Endothelial cell of umbilical vein (primary cell): ENCODE results near the gene RPGRIP1L. TPM values are rescaled to one million over a fixed set of nuclear protein-coding genes. Genes with fewer than 3 reads are reported as not detected.

Experiments
- BruUV-seq: library from RNA; stranded (reverse); fragments of 400-500 nt; replicated peaks from 2 replicates; lab custom pipeline; 2021; lab: Mats Ljungman, UMichigan
- CTCF ChIA-PET: fragments of 300-600, 350-600 bp; sonication (Branson Sonifier 250); formaldehyde crosslinking; loops from one replicate; lab custom pipeline; 2021; ENCODE audit warnings: antibody characterized with exemption, inconsistent platforms; lab: Charles Lee
- POLR2A ChIA-PET: fragments of 300-600, 350-600 bp; sonication (Branson Sonifier 250); formaldehyde crosslinking; loops from one replicate; lab custom pipeline; 2021; ENCODE audit warnings: antibody characterized with exemption, inconsistent platforms; lab: Charles Lee
- DNase-seq: peaks from one replicate; pipeline ENCODE4 v3.0.0-alpha.2; 2011; ENCODE audit warnings: low read depth, low spot score
- FAIRE-seq: peaks from 2 replicates; lab custom pipeline; 2011; peaks lifted over from hg19 to GRCh38; lab: Jason Lieb, UNC
- H2AFZ ChIP-seq: 2 replicates; pipeline ENCODE4 v1.6.0; 2012; ENCODE audit warnings: low read depth, low read length, control low read depth, inconsistent platforms
- H3K27ac ChIP-seq: 2 replicates; pipeline ENCODE4 v1.5.1; 2011; ENCODE audit warnings: low read depth, mild to moderate bottlenecking, control low read depth, low read length, moderate library complexity; ENCODE audit not compliant: insufficient read depth
- H3K27me3 ChIP-seq, 2 experiments: 2 replicates each; pipeline versions ENCODE4 v1.6.0 to v1.6.1; 2011; ENCODE audit warnings: low read length in 2 of 2, mixed read lengths in 1 of 2; ENCODE audit not compliant: control insufficient read depth in 2 of 2, insufficient read depth in 2 of 2
- H3K36me3 ChIP-seq, 2 experiments: 2 replicates in 1 of 2; 3 replicates in 1 of 2; pipeline ENCODE4 v1.5.1; 2011; ENCODE audit warnings: low read length in 2 of 2, mild to moderate bottlenecking in 1 of 2, moderate library complexity in 1 of 2; ENCODE audit not compliant: control insufficient read depth in 2 of 2, insufficient read depth in 2 of 2; ENCODE audit errors: extremely low read depth in 1 of 2
- H3K4me1 ChIP-seq: 3 replicates; pipeline ENCODE4 v1.5.1; 2011; ENCODE audit warnings: mild to moderate bottlenecking, low read length; ENCODE audit not compliant: control insufficient read depth, insufficient read depth; ENCODE audit errors: extremely low read depth
- H3K4me2 ChIP-seq: 2 replicates; pipeline ENCODE4 v1.6.1; 2011; ENCODE audit warnings: low read length, control low read depth, mixed read lengths; ENCODE audit not compliant: insufficient read depth
- H3K4me3 ChIP-seq, 3 experiments: fragments of 200-600 bp in 1 of 3; sonication (generic), shearing (Covaris generic) in 1 of 3; replicated peaks in 1 of 3; 2 replicates each; pipeline ENCODE4 v1.5.1; 2011 to 2016; ENCODE audit warnings: control low read depth in 3 of 3, low read length in 3 of 3, mild to moderate bottlenecking in 2 of 3, inconsistent platforms in 1 of 3, low read depth in 1 of 3, moderate library complexity in 1 of 3; ENCODE audit not compliant: insufficient read depth in 1 of 3
- H3K79me2 ChIP-seq: 2 replicates; pipeline ENCODE4 v1.6.0; 2012; ENCODE audit warnings: low read length, inconsistent platforms; ENCODE audit not compliant: control insufficient read depth, insufficient read depth
- H3K9ac ChIP-seq: replicated peaks from 2 replicates; pipeline ENCODE3; 2011; ENCODE audit warnings: low read length, control low read depth; ENCODE audit not compliant: insufficient read depth; ENCODE audit errors: extremely low read depth
- H3K9me1 ChIP-seq: replicated peaks from 3 replicates; pipeline ENCODE4 v1.6.0; 2011; ENCODE audit warnings: mild to moderate bottlenecking, low read length; ENCODE audit not compliant: control insufficient read depth, insufficient read depth; ENCODE audit errors: extremely low read depth
- H3K9me3 ChIP-seq: replicated peaks from 2 replicates; pipeline ENCODE4 v1.5.1; 2012; ENCODE audit warnings: low read length, inconsistent platforms; ENCODE audit not compliant: control insufficient read depth, insufficient read depth
- H4K20me1 ChIP-seq: replicated peaks from 2 replicates; pipeline ENCODE3; 2011; ENCODE audit warnings: mild to moderate bottlenecking, low read length; ENCODE audit not compliant: control insufficient read depth, insufficient read depth; ENCODE audit errors: extremely low read depth
- EZH2 ChIP-seq: IDR thresholded peaks from 2 replicates; pipeline ENCODE4 v1.6.1; 2012; ENCODE audit warnings: borderline replicate concordance, low read depth, mild to moderate bottlenecking, moderate library complexity, low read length, inconsistent platforms; ENCODE audit not compliant: severe bottlenecking
- FOS ChIP-seq: IDR thresholded peaks from 2 replicates; pipeline ENCODE4 v1.6.1; 2011; ENCODE audit warnings: mild to moderate bottlenecking, low read length, moderate library complexity, borderline replicate concordance; ENCODE audit not compliant: insufficient read depth
- GATA2 ChIP-seq: IDR thresholded peaks from 2 replicates; pipeline ENCODE4 v1.7.0; 2011; ENCODE audit warnings: low read depth, mild to moderate bottlenecking, moderate library complexity, mixed read lengths, low read length; ENCODE audit not compliant: insufficient read length, insufficient read depth
- JUN ChIP-seq: IDR thresholded peaks from 2 replicates; pipeline ENCODE4 v1.6.1; 2011; ENCODE audit warnings: borderline replicate concordance, low read depth; ENCODE audit not compliant: insufficient read length, insufficient read depth
- MYC ChIP-seq: IDR thresholded peaks from one replicate; pipeline ENCODE4 v1.6.1; 2011; ENCODE audit warnings: mild to moderate bottlenecking, low read depth, low read length
- POLR2A ChIP-seq: IDR thresholded peaks from 2 replicates; pipeline ENCODE4 v1.6.1; 2012; ENCODE audit warnings: low read depth, mild to moderate bottlenecking, control low read depth, low read length
- POLR2AphosphoS5 ChIP-seq: IDR thresholded peaks from 2 replicates; pipeline ENCODE4 v1.6.1; 2012; ENCODE audit warnings: low read depth, mild to moderate bottlenecking, control low read depth, low read length, moderate library complexity; ENCODE audit not compliant: insufficient read depth
- dilution Hi-C: fragments of 300-500 bp; cut with MboI; formaldehyde crosslinking; loops from one replicate; pipeline ENCODE4 v1.15.0; 2019; ENCODE audit warnings: low sequenced_read_pairs; ENCODE audit not compliant: extremely low pct_ligation_motif_present
- intact Hi-C: fragments of 100-400 bp; cut with micrococcal nuclease; formaldehyde crosslinking; loops from one replicate; pipeline ENCODE4 v1.10.0; 2022
- polyA plus RNA-seq, 4 experiments: library from polyadenylated mRNA; depleted of rRNA in 3 of 4; stranded (reverse) in 3 of 4; unstranded in 1 of 4; fragments of >200 nt; gene quantifications; 2 replicates each; pipeline versions ENCODE4 v1.2.1 to v1.2.3, GENCODE V29; 2011 to 2012; ENCODE audit warnings: missing spikeins in 1 of 4
- total RNA-seq: library from RNA; stranded (reverse); gene quantifications from 2 replicates; pipeline ENCODE4 v1.2.3, GENCODE V29; 2021
- TF ChIP-seq, protein P1 (sequence below): IDR thresholded peaks from 2 replicates; pipeline ENCODE4 v1.6.1; 2011; ENCODE audit not compliant: insufficient read depth, insufficient read length
- TF ChIP-seq, protein P2 (sequence below), 2 donors: IDR thresholded peaks; 1 replicate in 1 of 2; 2 replicates in 1 of 2; pipeline ENCODE4 v1.5.1; 2011; ENCODE audit warnings: low read length in 2 of 2, mild to moderate bottlenecking in 2 of 2, moderate library complexity in 2 of 2, control low read depth in 1 of 2, inconsistent platforms in 1 of 2, low read depth in 1 of 2; ENCODE audit not compliant: insufficient read depth in 1 of 2; ENCODE audit errors: extremely low read depth in 1 of 2

The RPGRIP1L gene
- total and polyA plus RNA-seq, 2 donors (not counting 3 experiments of a cell fraction or from before 2014, with no cell fraction given): 3.2 to 13.2 TPM

DNA sequence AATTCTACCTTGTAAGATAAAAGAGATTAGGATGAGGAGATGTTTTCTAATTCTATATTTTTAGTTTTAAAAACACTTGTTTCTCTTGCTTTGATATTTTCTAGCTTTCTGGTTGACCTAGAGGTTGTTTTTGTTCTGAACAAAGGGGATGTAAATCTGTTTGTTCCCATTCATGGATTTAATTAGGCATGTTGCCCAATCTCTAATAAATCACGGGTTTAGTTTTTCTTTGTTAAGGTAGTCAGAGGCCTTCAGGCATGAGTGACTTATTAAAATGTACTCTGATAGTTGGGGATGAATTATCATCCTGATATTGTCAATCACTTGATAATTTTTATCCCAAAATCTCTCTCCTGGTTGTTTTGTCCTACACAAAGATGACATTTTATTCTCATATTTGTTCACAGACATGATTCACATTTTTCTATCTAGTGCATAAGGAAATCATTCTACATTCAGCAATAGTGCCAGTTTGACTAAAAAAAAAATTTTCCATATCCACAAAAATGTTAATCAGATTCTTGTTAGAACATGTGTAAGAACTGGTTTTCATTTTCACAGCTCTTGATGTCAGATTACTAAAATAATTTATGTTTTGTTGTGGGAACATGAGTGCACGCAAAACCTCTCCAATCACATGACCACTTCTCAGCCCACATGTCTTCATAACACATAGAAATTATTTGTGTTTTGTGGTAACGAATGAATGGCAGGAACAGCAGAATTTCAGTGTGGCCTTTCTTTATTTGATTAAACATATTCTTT lies 105.0 kb downstream of the RPGRIP1L start:
- no peaks in the 10 kb centered on the region for H3K79me2 ChIP-seq
- DNase-seq: peak; percentile 16
- intact Hi-C loops: no loop called here
- no peak overlapping the region for H3K4me2 ChIP-seq
- no peak for TF ChIP-seq JUN
- no peak for TF ChIP-seq EZH2
- TF ChIP-seq GATA2: no peak
- no peak for TF ChIP-seq MYC
- dilution Hi-C loops: no loop called here
- no peaks in the 10 kb centered on the region for H3K9me3 ChIP-seq
- H3K36me3 ChIP-seq: no peaks in the 10 kb centered on the region
- CTCF ChIA-PET: no interaction called here
- no peak overlapping the region for H2AFZ ChIP-seq
- FAIRE-seq: no peak
- POLR2A ChIA-PET: no interaction called here
- H3K4me3 ChIP-seq: no peak overlapping the region
- H3K9ac ChIP-seq: no peak overlapping the region
- H3K4me1 ChIP-seq: no peaks in the 10 kb centered on the region
- no peaks in the 10 kb centered on the region for H4K20me1 ChIP-seq
- H3K27ac ChIP-seq: no peak overlapping the region
- H3K9me1 ChIP-seq: no peaks in the 10 kb centered on the region
- H3K27me3 ChIP-seq: no peaks in the 10 kb centered on the region
- BruUV-seq: no TSS peak

DNA sequence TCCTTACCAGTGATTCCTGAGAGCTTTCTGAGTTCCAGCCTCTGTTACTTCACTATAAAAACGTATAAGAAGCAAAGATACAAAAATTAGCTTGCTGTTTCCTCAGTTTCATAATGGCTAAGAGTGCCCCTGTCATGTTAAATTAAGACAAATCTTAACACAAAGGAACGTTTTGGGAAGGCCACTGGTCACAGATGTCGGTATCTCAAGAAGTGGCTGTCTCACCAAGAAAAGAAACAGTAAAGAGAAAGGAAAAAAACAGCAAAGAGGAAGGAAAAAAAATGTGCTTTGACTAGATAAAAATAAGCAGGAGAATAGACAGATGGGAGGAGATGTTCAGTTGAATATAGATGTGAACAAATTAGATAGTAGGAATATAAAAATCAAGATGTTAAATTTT lies 105.9 kb downstream of the RPGRIP1L start:
- no peaks in the 10 kb centered on the region for H3K9me1 ChIP-seq
- H3K4me2 ChIP-seq: no peak overlapping the region
- TF ChIP-seq MYC (no peak), JUN (no peak), POLR2AphosphoS5 (no peak), GATA2 (no peak), FOS (no peak), POLR2A (no peak), EZH2 (no peak)
- TF ChIP-seq, protein P1, sequence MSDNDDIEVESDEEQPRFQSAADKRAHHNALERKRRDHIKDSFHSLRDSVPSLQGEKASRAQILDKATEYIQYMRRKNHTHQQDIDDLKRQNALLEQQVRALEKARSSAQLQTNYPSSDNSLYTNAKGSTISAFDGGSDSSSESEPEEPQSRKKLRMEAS: no peak
- TF ChIP-seq, protein P2, sequence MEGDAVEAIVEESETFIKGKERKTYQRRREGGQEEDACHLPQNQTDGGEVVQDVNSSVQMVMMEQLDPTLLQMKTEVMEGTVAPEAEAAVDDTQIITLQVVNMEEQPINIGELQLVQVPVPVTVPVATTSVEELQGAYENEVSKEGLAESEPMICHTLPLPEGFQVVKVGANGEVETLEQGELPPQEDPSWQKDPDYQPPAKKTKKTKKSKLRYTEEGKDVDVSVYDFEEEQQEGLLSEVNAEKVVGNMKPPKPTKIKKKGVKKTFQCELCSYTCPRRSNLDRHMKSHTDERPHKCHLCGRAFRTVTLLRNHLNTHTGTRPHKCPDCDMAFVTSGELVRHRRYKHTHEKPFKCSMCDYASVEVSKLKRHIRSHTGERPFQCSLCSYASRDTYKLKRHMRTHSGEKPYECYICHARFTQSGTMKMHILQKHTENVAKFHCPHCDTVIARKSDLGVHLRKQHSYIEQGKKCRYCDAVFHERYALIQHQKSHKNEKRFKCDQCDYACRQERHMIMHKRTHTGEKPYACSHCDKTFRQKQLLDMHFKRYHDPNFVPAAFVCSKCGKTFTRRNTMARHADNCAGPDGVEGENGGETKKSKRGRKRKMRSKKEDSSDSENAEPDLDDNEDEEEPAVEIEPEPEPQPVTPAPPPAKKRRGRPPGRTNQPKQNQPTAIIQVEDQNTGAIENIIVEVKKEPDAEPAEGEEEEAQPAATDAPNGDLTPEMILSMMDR (IDR thresholded peaks at IDR 0.05; ENCODE audit: extremely low read depth in 1 of 2, insufficient read depth in 1 of 2, low read depth in 1 of 2, low read length in 2 of 2): no peak
- H3K79me2 ChIP-seq: no peaks in the 10 kb centered on the region
- DNase-seq (no peak), FAIRE-seq (no peak)
- no peaks in the 10 kb centered on the region for H3K9me3 ChIP-seq
- dilution Hi-C loops (no loop called here), intact Hi-C loops (no loop called here)
- no peaks in the 10 kb centered on the region for H4K20me1 ChIP-seq
- no peak overlapping the region for H3K27ac ChIP-seq
- POLR2A ChIA-PET: no interaction called here
- no peaks in the 10 kb centered on the region for H3K27me3 ChIP-seq
- no TSS peak for BruUV-seq
- H3K9ac ChIP-seq: no peak overlapping the region
- H3K4me1 ChIP-seq: no peaks in the 10 kb centered on the region
- CTCF ChIA-PET: no interaction called here
- no peak overlapping the region for H2AFZ ChIP-seq
- H3K36me3 ChIP-seq: no peaks in the 10 kb centered on the region
- H3K4me3 ChIP-seq: no peak overlapping the region
